Measurements from ENCODE around the gene TSHZ1. TPM values are rescaled to one million over a fixed set of nuclear protein-coding genes. Genes with fewer than 3 reads are reported as not detected.

TSHZ1 gene
- total RNA-seq, 1 donor from 2014 or later = 8.0 TPM

GRCh38 chr18:75226286-75226955, 15.8 kb downstream of the TSHZ1 start:
- peak overlapping the region; percentile 49 for H3K4me3 Mint-ChIP-seq (ENCODE audit: unreplicated experiment)
- peaks cover 23% of the 10 kb centered on the region for H3K4me1 Mint-ChIP-seq (ENCODE audit: low read depth)
- no peaks in the 10 kb centered on the region for H3K36me3 Mint-ChIP-seq (ENCODE audit: low read depth)
- H3K9me3 Mint-ChIP-seq (ENCODE audit: low read depth) = no peaks in the 10 kb centered on the region
- peak overlapping the region; percentile 32 for H3K27ac Mint-ChIP-seq (ENCODE audit: unreplicated experiment)
- no peak for TF ChIP-seq CTCF (IDR thresholded peaks at IDR 0.05)
- H3K27me3 Mint-ChIP-seq (ENCODE audit: low read depth) = no peaks in the 10 kb centered on the region
- no peak for DNase-seq (ENCODE audit: low spot score)

DNA sequence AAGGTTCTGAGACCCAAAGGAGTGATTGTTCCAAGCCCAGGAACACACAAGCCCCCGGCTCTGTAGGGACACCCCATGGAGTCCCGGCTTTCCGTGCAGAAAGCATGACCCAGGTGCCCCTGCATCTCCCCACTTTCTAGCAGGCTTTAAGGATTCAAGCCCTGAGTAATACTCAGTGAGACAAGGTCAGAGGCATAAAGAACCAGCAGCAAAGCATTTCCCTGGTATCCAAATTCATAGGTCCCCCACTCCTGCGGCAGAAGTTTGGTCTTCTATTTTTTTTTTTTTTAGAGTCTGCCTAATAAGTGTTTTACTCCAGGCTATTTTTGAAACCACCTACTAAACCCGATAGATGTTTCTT, 16.3 kb downstream of the TSHZ1 start:
- H3K36me3 Mint-ChIP-seq (ENCODE audit: low read depth) = no peaks in the 10 kb centered on the region
- DNase-seq (ENCODE audit: low spot score) = no peak
- peak overlapping the region; percentile 32 for H3K27ac Mint-ChIP-seq (ENCODE audit: unreplicated experiment)
- H3K4me1 Mint-ChIP-seq (ENCODE audit: low read depth) = peaks cover 23% of the 10 kb centered on the region
- TF ChIP-seq CTCF (IDR thresholded peaks at IDR 0.05) = no peak
- no peaks in the 10 kb centered on the region for H3K27me3 Mint-ChIP-seq (ENCODE audit: low read depth)
- H3K4me3 Mint-ChIP-seq (ENCODE audit: unreplicated experiment) = peak overlapping the region; percentile 49
- H3K9me3 Mint-ChIP-seq (ENCODE audit: low read depth) = no peaks in the 10 kb centered on the region

GRCh38 chr18:75227535-75228296, 17.1 kb downstream of the TSHZ1 start:
- H3K36me3 Mint-ChIP-seq (ENCODE audit: low read depth) = no peaks in the 10 kb centered on the region
- TF ChIP-seq CTCF (IDR thresholded peaks at IDR 0.05) = no peak
- peaks cover 23% of the 10 kb centered on the region for H3K4me1 Mint-ChIP-seq (ENCODE audit: low read depth)
- no peak overlapping the region for H3K4me3 Mint-ChIP-seq (ENCODE audit: unreplicated experiment)
- H3K27me3 Mint-ChIP-seq (ENCODE audit: low read depth) = no peaks in the 10 kb centered on the region
- no peaks in the 10 kb centered on the region for H3K9me3 Mint-ChIP-seq (ENCODE audit: low read depth)
- no peak overlapping the region for H3K27ac Mint-ChIP-seq (ENCODE audit: unreplicated experiment)
- no peak for DNase-seq (ENCODE audit: low spot score)

GRCh38 chr18:75228967-75229366, 18.4 kb downstream of the TSHZ1 start:
- Mint-ChIP-seq H3K4me3 (ENCODE audit: unreplicated experiment) (no peak overlapping the region), H3K9me3 (ENCODE audit: low read depth) (no peaks in the 10 kb centered on the region), H3K4me1 (ENCODE audit: low read depth) (peaks cover 23% of the 10 kb centered on the region), H3K36me3 (ENCODE audit: low read depth) (no peaks in the 10 kb centered on the region), H3K27me3 (ENCODE audit: low read depth) (no peaks in the 10 kb centered on the region), H3K27ac (ENCODE audit: unreplicated experiment) (no peak overlapping the region)
- no peak for DNase-seq (ENCODE audit: low spot score)
- TF ChIP-seq CTCF (IDR thresholded peaks at IDR 0.05) = no peak

DNA sequence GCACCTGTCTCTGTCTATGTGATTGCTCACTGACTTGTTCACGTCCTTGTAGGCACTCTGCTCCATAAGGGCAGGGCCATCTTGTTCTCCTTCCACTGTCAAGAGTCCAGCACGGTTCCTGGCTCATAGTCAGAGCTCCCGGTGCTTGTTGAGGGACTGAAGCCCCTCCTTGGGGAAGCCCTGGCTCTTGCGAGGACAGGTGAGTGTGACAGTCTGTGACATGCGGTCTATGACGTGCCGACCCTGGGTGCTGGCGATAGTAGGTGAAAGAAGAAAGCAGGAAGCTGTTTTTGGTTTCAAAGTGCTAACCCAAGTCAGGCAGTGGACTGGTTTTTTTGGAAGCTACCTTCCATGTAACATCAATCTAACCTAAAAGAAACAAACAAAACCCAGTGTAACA, 18.8 kb downstream of the TSHZ1 start:
- DNase-seq (ENCODE audit: low spot score) = no peak
- Mint-ChIP-seq H3K27me3 (ENCODE audit: low read depth) (no peaks in the 10 kb centered on the region), H3K9me3 (ENCODE audit: low read depth) (no peaks in the 10 kb centered on the region), H3K4me3 (ENCODE audit: unreplicated experiment) (no peak overlapping the region), H3K4me1 (ENCODE audit: low read depth) (peaks cover 23% of the 10 kb centered on the region), H3K27ac (ENCODE audit: unreplicated experiment) (no peak overlapping the region), H3K36me3 (ENCODE audit: low read depth) (no peaks in the 10 kb centered on the region)
- TF ChIP-seq CTCF (IDR thresholded peaks at IDR 0.05) = no peak

All from chondrocyte (in vitro differentiated cells).